PC-3 (cell line): Measurements from ENCODE around the gene FOXN3. TPM values are rescaled to one million over a fixed set of nuclear protein-coding genes. Genes with fewer than 3 reads are reported as not detected.

Source experiments
- ATAC-seq: fragments of 200-7000 bp; cut with Tn5 transposase; 2 replicates; pipeline ENCODE4 v1.9.1; 2020; ENCODE audit warnings: mild to moderate bottlenecking, moderate library complexity
- BruUV-seq: library from RNA; stranded (reverse); fragments of 400-500 nt; replicated peaks from 2 replicates; lab custom pipeline; 2021; lab: Mats Ljungman, UMichigan
- CTCF ChIA-PET: fragments of 300-600 bp; sonication (Branson Sonifier 250); formaldehyde crosslinking; loops from one replicate; lab custom pipeline; 2022; ENCODE audit warnings: antibody characterized with exemption; lab: Charles Lee
- POLR2A ChIA-PET: fragments of 300-600 bp; sonication (Branson Sonifier 250); formaldehyde crosslinking; loops from one replicate; lab custom pipeline; 2022; ENCODE audit warnings: antibody characterized with exemption; ENCODE audit not compliant: unreplicated experiment; lab: Charles Lee
- DNase-seq: peaks from one replicate; pipeline ENCODE4 v3.0.0-alpha.2; 2015
- H2AFZ ChIP-seq: fragments of 300-600 bp; sonication (generic); 2 replicates; pipeline ENCODE4 v1.6.0; 2016; ENCODE audit warnings: antibody characterized with exemption, low read length
- H3F3A ChIP-seq: fragments of 300-600 bp; sonication (generic); one replicate; pipeline ENCODE4 v1.6.0; 2017; ENCODE audit warnings: antibody characterized with exemption, low read length, control low read depth, mild to moderate bottlenecking; ENCODE audit not compliant: unreplicated experiment
- H3K27ac ChIP-seq: fragments of 300-600 bp; sonication (generic); 2 replicates; pipeline ENCODE4 v1.5.1; 2016; ENCODE audit warnings: mild to moderate bottlenecking, low read length
- H3K27me3 ChIP-seq: fragments of 300-600 bp; sonication (generic); 2 replicates; pipeline ENCODE4 v1.6.1; 2016; ENCODE audit warnings: low read length, mixed read lengths
- H3K36me3 ChIP-seq: fragments of 300-600 bp; sonication (generic); 2 replicates; pipeline ENCODE4 v1.6.1; 2016; ENCODE audit warnings: low read depth, mixed run types, low read length, mixed read lengths
- H3K4me1 ChIP-seq: fragments of 300-600 bp; sonication (generic); 2 replicates; pipeline ENCODE4 v1.5.1; 2016; ENCODE audit warnings: low read length; ENCODE audit not compliant: insufficient read depth
- H3K4me2 ChIP-seq: fragments of 300-600 bp; sonication (generic); 2 replicates; pipeline ENCODE4 v1.6.0; 2016; ENCODE audit warnings: low read length
- H3K4me3 ChIP-seq: fragments of 300-600 bp; sonication (generic); 2 replicates; pipeline ENCODE4 v1.5.1; 2016; ENCODE audit warnings: mild to moderate bottlenecking, low read length, mixed read lengths
- H3K79me2 ChIP-seq: fragments of 300-600 bp; sonication (generic); 2 replicates; pipeline ENCODE4 v1.6.1; 2017; ENCODE audit warnings: low read length, mixed read lengths
- H3K9ac ChIP-seq: fragments of 300-600 bp; sonication (generic); 2 replicates; pipeline ENCODE4 v1.6.0; 2016; ENCODE audit warnings: mild to moderate bottlenecking, low read length
- H3K9me2 ChIP-seq: fragments of 300-600 bp; sonication (generic); replicated peaks from 2 replicates; pipeline ENCODE4 v1.6.1; 2016; ENCODE audit warnings: mixed run types, low read length, mixed read lengths
- H3K9me3 ChIP-seq: fragments of 300-600 bp; sonication (generic); 2 replicates; pipeline ENCODE4 v1.6.1; 2016; ENCODE audit warnings: low read length, mixed read lengths
- H4K20me1 ChIP-seq: fragments of 300-600 bp; sonication (generic); 2 replicates; pipeline ENCODE4 v1.6.1; 2016; ENCODE audit warnings: low read length, mixed read lengths
- CTCF ChIP-seq: fragments of 300-600 bp; sonication (generic); conservative IDR thresholded peaks from 2 replicates; pipeline ENCODE4 v1.5.1; 2017; ENCODE audit warnings: antibody characterized with exemption, low read depth, mild to moderate bottlenecking, low read length
- EZH2 ChIP-seq: fragments of 300-600 bp; sonication (generic); IDR thresholded peaks from one replicate; pipeline ENCODE4 v1.6.1; 2017; ENCODE audit warnings: antibody characterized with exemption, mild to moderate bottlenecking, low read length; ENCODE audit not compliant: unreplicated experiment
- EZH2phosphoT487 ChIP-seq: fragments of 300-600 bp; sonication (generic); IDR thresholded peaks from 2 replicates; pipeline ENCODE4 v1.6.1; 2018; ENCODE audit warnings: mild to moderate bottlenecking, antibody characterized with exemption, low read length, borderline replicate concordance
- intact Hi-C: fragments of 100-400 bp; cut with micrococcal nuclease; formaldehyde crosslinking; loops from 2 replicates; pipeline ENCODE4 v1.9.0; 2023
- total RNA-seq: library from RNA; depleted of rRNA; stranded (reverse); fragments of >200 nt; gene quantifications from 2 replicates; pipeline ENCODE4 v1.2.3, GENCODE V29; 2014

FOXN3 gene
- total RNA-seq, 1 experiment from 2014 or later, result 13.3 TPM

GRCh38 chr14:89255852-89256251 is 161.2 kb downstream of the FOXN3 start:
- TF ChIP-seq EZH2phosphoT487 (no peak), CTCF (no peak), EZH2 (no peak)

GRCh38 chr14:89255012-89255411 is 162.0 kb downstream of the FOXN3 start:
- POLR2A ChIA-PET, result no interaction called here
- no TSS peak for BruUV-seq

More at GRCh38 chr14:89255852-89256251, 161.2 kb downstream of the FOXN3 start:
- Histone ChIP-seq H3K4me1 (no peaks in the 10 kb centered on the region), H3K27me3 (no peaks in the 10 kb centered on the region), H3K9ac (no peak overlapping the region), H3K79me2 (no peaks in the 10 kb centered on the region), H4K20me1 (no peaks in the 10 kb centered on the region), H3K9me2 (no peaks in the 10 kb centered on the region), H3K36me3 (no peaks in the 10 kb centered on the region), H2AFZ (no peak overlapping the region), H3K4me3 (no peak overlapping the region), H3F3A (no peaks in the 10 kb centered on the region), H3K4me2 (no peak overlapping the region), H3K27ac (no peak overlapping the region), H3K9me3 (no peaks in the 10 kb centered on the region)
- POLR2A ChIA-PET, result no interaction called here
- intact Hi-C loops, result no loop called here
- BruUV-seq, result no TSS peak
- DNase-seq (no peak), ATAC-seq (no peak)
- CTCF ChIA-PET, result no interaction called here

More at GRCh38 chr14:89255012-89255411, 162.0 kb downstream of the FOXN3 start:
- intact Hi-C loops, result no loop called here
- Histone ChIP-seq H3K9me2 (no peaks in the 10 kb centered on the region), H4K20me1 (no peaks in the 10 kb centered on the region), H3K9ac (no peak overlapping the region), H3K36me3 (no peaks in the 10 kb centered on the region), H3K4me3 (no peak overlapping the region), H3K79me2 (no peaks in the 10 kb centered on the region), H3K27me3 (no peaks in the 10 kb centered on the region), H3K4me1 (peaks cover 3% of the 10 kb centered on the region), H3F3A (no peaks in the 10 kb centered on the region), H3K4me2 (no peak overlapping the region), H3K9me3 (no peaks in the 10 kb centered on the region), H3K27ac (no peak overlapping the region), H2AFZ (no peak overlapping the region)
- CTCF ChIA-PET, result no interaction called here
- ATAC-seq (no peak), DNase-seq (no peak)
- TF ChIP-seq EZH2 (no peak), EZH2phosphoT487 (no peak), CTCF (no peak)
